ACHN (cell line): ENCODE results near the gene DHRSX.
"Not testable (repeated sequence)": the region's sequence is repeated elsewhere in the genome, so short reads cannot be mapped to it uniquely, and the experiment has no call there.

ENCODE experiments used
- DNase-seq: peaks from one replicate; pipeline ENCODE4 v3.0.0-alpha.2; 2015
- in situ Hi-C: cut with HindIII; loops from 2 replicates; pipeline ENCODE4 v1.10.0; 2017; ENCODE audit warnings: low sequenced_read_pairs, low pct_ligation_motif_present, low pct_unique_long_range_greater_than_20kb

The DHRSX gene

GRCh38 chrX:2463973-2464676, 36.7 kb downstream of the DHRSX start:
- in situ Hi-C loops = no loop called here
- DNase-seq = no peak

- DNase-seq, in situ Hi-C loops: not testable (repeated sequence)
These were observed 37.3 kb downstream of the DHRSX start for GRCh38 chrX:2463481-2463880.

GRCh38 chrX:2462780-2463179, 38.0 kb downstream of the DHRSX start:
- in situ Hi-C loops = no loop called here
- DNase-seq = no peak

- DNase-seq = no peak
- in situ Hi-C loops = no loop called here
These were observed 38.7 kb downstream of the DHRSX start for GRCh38 chrX:2462074-2462473.

GRCh38 chrX:2461711-2462016, 39.1 kb downstream of the DHRSX start:
- DNase-seq = no peak
- in situ Hi-C loops = no loop called here

GRCh38 chrX:2460821-2461710, 39.7 kb downstream of the DHRSX start:
- in situ Hi-C loops, DNase-seq: not testable (repeated sequence)

- in situ Hi-C loops, DNase-seq: not testable (repeated sequence)
These were observed 40.7 kb downstream of the DHRSX start for GRCh38 chrX:2460048-2460447.

GRCh38 chrX:2458309-2458708, 42.5 kb downstream of the DHRSX start:
- in situ Hi-C loops = no loop called here
- no peak for DNase-seq

GRCh38 chrX:2457289-2458133, 43.3 kb downstream of the DHRSX start:
- in situ Hi-C loops = no loop called here
- DNase-seq = no peak

GRCh38 chrX:2456091-2456490, 44.7 kb downstream of the DHRSX start:
- in situ Hi-C loops, DNase-seq: not testable (repeated sequence)

GRCh38 chrX:2454620-2455019, 46.2 kb downstream of the DHRSX start:
- DNase-seq, in situ Hi-C loops: not testable (repeated sequence)

- no peak for DNase-seq
- in situ Hi-C loops = no loop called here
These were observed 48.0 kb downstream of the DHRSX start for GRCh38 chrX:2452799-2453198.

GRCh38 chrX:2452317-2452784, 48.4 kb downstream of the DHRSX start:
- in situ Hi-C loops = no loop called here
- no peak for DNase-seq

- in situ Hi-C loops = no loop called here
- DNase-seq = no peak
These were observed 49.1 kb downstream of the DHRSX start for GRCh38 chrX:2451501-2452316.

GRCh38 chrX:2450681-2451080, 50.1 kb downstream of the DHRSX start:
- DNase-seq = no peak
- in situ Hi-C loops = no loop called here

- in situ Hi-C loops = no loop called here
- no peak for DNase-seq
These were observed 51.5 kb downstream of the DHRSX start for GRCh38 chrX:2449135-2449886.

GRCh38 chrX:2447484-2447883, 53.3 kb downstream of the DHRSX start:
- no peak for DNase-seq
- in situ Hi-C loops = no loop called here

- no peak for DNase-seq
- in situ Hi-C loops = no loop called here
These were observed 54.0 kb downstream of the DHRSX start for GRCh38 chrX:2446815-2447214.
